ELF-1 (cell line): Measurements from ENCODE around the gene PLOD2.

ENCODE experiments used
- DNase-seq: peaks from one replicate; pipeline ENCODE4 v3.0.0-alpha.2; 2016; ENCODE audit warnings: low read depth, low spot score

Gene PLOD2

DNA sequence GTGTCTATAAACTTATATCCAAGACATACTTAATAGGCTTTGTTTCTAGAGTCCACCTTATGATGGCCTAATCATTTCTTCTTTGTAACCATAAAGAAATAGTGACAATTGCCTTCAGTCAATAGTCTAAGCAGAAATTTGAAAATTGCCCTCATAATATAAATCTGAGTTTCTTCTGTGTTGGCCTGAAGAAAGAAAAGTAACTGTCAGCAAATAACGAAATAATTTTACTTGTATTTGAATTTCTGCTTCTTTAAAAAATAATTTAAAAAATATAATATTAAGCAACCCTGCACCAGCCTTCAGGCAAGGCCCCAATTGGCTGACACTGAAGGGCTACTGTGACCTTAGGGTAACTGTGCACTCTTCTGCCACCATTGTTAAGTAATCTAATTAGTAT is 113.5 kb downstream of the PLOD2 start:
- DNase-seq, result no peak

DNA sequence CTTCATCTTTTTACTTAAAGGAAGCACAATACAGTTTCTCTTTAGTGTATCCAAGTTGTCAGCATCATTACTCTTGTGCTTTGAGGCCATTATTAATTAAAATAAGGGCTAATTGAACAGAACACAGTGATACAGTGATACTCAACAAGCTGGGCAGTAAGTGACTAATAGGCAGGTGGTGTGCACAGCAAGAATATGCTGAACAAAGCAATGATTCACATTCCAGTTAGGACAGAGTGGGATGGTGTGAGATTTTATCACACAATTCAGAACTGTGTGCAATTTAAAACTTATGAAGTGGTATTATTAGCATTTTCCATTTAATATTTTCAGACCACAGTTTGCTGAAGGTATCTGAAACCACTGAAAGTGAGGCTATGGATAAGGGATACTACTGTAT is 116.9 kb downstream of the PLOD2 start:
- no peak for DNase-seq

GRCh38 chr3:146040630-146041029 is 120.4 kb downstream of the PLOD2 start:
- no peak for DNase-seq

- DNase-seq, result no peak
Measured at GRCh38 chr3:146037697-146038096, 123.3 kb downstream of the PLOD2 start.

DNA sequence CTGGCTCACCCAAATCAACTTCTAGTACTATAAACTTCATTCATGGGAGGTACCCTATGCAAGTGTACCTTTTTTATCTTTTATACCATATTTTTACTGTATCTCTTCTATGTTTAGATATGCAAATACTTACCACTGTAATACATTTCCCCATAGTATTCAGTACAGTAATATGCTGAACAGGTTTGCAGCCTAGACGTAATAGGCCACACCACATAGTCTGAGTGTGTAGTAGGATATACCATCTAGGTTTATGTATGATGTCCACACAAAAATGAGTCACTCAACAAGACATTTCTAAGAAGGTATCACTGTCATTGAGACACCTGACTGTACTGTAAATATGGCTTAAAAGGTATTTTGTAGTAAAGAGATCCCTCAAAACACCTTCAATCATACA is 124.7 kb downstream of the PLOD2 start:
- DNase-seq, result no peak

DNA sequence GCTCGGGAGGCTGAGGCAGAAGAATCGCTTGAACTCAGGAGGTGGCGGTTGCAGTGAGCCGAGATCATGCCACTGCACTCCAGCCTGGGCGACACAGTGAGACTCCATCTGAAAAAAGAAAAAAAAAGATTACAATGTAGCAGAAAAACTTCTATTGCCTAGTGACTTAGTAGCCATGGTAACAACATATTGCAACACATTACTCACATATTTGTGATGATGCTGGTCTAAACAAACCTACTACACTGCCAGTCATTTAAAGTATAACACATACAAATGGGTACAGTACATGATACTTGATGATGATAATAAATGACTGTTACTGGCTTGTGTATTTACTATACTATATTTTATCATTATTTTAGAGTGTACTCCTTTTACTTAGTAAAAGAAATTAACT is 125.6 kb downstream of the PLOD2 start:
- DNase-seq, result no peak

DNA sequence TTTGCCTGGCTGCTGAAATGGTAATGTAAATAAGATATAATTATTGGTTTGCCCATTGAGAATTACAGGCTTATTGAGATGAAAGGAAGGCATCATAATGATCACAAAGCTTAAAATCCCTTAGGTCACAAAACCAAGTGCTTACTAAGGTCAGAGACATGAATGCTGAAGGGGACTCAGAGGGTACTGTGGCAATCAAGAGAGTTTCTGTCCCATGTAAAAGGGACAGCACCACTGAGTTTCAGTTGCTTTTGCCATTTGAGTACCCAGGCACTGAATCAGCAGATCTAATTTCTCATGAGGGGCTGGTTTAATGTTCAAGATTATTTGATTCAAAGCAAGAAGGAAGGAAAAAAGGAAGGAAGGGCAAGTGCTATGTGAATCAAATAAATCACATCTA is 127.0 kb downstream of the PLOD2 start:
- DNase-seq, result no peak

- no peak for DNase-seq
Measured at GRCh38 chr3:146026547-146026946, 134.4 kb downstream of the PLOD2 start.

- no peak for DNase-seq
Measured at GRCh38 chr3:146024260-146024659, 136.7 kb downstream of the PLOD2 start.

DNA sequence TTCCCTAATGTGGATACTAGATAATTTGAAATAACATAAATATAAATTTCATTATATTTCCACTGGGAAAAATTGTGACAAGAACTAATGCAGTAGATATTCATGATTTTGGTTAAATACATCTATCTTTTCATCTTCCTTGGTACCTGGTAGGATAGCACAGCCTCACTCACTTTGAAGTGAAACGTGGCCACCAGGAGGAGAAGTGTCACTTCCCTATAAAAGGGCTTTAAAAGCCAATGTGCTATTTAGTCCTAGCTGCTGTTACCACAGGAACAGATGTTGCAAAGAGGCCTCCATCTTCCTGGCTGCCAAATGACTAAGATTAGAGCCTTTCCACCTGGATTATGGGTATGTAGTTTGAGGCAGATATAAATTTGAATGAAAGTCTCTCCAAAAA is 140.0 kb downstream of the PLOD2 start:
- DNase-seq, result no peak

- no peak for DNase-seq
Measured at GRCh38 chr3:146019508-146019907, 141.5 kb downstream of the PLOD2 start.
